HFF-Myc (cell line): Measurements from ENCODE around the gene ACOXL.
A peak's percentile ranks its signal among the peaks of the same experiment; 100 is the strongest.

Experiments used
- DNase-seq: peaks from one replicate; pipeline ENCODE4 v3.0.0-alpha.2; 2011; ENCODE audit warnings: low read depth; ENCODE audit errors: extremely low read depth
- H3K4me3 ChIP-seq: replicated peaks from 2 replicates; pipeline ENCODE4 v1.5.1; 2011; ENCODE audit warnings: low read depth, mild to moderate bottlenecking, control low read depth, low read length
- TF ChIP-seq, protein P1 (sequence below): IDR thresholded peaks from 2 replicates; pipeline ENCODE4 v1.5.1; 2012; ENCODE audit warnings: mild to moderate bottlenecking, low read depth, low read length, control low read depth; ENCODE audit errors: missing control alignments

ACOXL gene

DNA sequence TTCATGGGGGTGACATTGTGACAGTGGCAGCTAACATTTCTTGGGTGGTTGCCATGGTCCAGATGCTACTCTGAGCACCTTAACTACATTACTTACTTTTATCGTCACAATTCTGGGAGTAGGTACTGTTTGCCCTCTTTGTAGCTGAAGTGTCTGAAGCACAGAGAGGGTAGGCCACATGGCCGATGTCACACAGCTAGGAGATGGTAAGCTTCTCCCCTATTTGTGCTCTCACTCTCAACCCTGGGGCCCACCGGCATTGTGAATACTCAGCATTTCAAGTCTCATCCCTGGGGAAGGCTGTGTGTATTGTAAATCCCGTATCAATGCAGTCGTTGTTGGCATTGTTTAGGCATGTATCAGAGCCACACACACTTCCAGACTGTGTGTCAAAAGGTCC is 136.6 kb downstream of the ACOXL start:
- DNase-seq: no peak
- no peak overlapping the region for H3K4me3 ChIP-seq
- TF ChIP-seq, protein P1, sequence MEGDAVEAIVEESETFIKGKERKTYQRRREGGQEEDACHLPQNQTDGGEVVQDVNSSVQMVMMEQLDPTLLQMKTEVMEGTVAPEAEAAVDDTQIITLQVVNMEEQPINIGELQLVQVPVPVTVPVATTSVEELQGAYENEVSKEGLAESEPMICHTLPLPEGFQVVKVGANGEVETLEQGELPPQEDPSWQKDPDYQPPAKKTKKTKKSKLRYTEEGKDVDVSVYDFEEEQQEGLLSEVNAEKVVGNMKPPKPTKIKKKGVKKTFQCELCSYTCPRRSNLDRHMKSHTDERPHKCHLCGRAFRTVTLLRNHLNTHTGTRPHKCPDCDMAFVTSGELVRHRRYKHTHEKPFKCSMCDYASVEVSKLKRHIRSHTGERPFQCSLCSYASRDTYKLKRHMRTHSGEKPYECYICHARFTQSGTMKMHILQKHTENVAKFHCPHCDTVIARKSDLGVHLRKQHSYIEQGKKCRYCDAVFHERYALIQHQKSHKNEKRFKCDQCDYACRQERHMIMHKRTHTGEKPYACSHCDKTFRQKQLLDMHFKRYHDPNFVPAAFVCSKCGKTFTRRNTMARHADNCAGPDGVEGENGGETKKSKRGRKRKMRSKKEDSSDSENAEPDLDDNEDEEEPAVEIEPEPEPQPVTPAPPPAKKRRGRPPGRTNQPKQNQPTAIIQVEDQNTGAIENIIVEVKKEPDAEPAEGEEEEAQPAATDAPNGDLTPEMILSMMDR: no peak

GRCh38 chr2:110869472-110870446 is 137.4 kb downstream of the ACOXL start:
- peak; percentile 7 for DNase-seq
- TF ChIP-seq, protein P1: no peak
- H3K4me3 ChIP-seq: no peak overlapping the region

DNA sequence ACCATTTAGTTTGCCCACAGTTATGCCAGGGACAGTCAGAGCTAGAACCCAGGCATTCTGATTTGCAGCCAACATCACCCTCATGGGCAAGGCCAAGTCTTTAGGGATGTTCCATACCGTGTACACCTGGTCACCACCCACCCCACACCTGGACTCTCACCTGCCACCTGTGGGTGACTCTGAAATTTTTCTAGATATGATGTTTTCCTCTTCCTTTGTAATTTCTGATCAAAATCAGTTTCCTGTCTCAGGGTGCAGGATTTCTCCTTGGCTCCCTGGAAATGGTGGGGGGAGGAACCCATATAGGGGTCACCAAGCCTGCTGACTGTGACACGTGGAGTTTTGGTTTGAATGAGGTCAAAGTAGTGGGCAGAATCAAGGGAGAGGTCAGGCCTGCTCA is 138.2 kb downstream of the ACOXL start:
- TF ChIP-seq, protein P1: no peak
- no peak for DNase-seq
- no peak overlapping the region for H3K4me3 ChIP-seq

GRCh38 chr2:110871637-110872036 is 139.3 kb downstream of the ACOXL start:
- no peak overlapping the region for H3K4me3 ChIP-seq
- DNase-seq: no peak
- TF ChIP-seq, protein P1: no peak

- TF ChIP-seq, protein P1: no peak
- H3K4me3 ChIP-seq: no peak overlapping the region
- DNase-seq: no peak
Observed at GRCh38 chr2:110872521-110872920, 140.1 kb downstream of the ACOXL start.

GRCh38 chr2:110873056-110873502 is 140.7 kb downstream of the ACOXL start:
- no peak overlapping the region for H3K4me3 ChIP-seq
- TF ChIP-seq, protein P1: no peak
- DNase-seq: no peak
